GM12878 (cell line): ENCODE measurements around the gene CCSER2. TPM values are rescaled to one million over a fixed set of nuclear protein-coding genes. Genes with fewer than 3 reads are reported as not detected.

Experiments
- BCL3 ChIP-seq: IDR thresholded peaks from 2 replicates; pipeline ENCODE4 v1.6.1; 2011; ENCODE audit warnings: borderline replicate concordance, low read depth, mild to moderate bottlenecking, moderate library complexity, low read length; ENCODE audit not compliant: insufficient read depth, poor library complexity, severe bottlenecking
- BHLHE40 ChIP-seq, 2 experiments: fragments of 450-650 bp in 1 of 2; IDR thresholded peaks; 2 replicates each; pipeline ENCODE4 v1.6.1; 2011 to 2017; ENCODE audit warnings: low read depth in 2 of 2, borderline replicate concordance in 1 of 2, improper control_type of control experiment in 1 of 2, low read length in 1 of 2, mild to moderate bottlenecking in 1 of 2
- CTCF ChIP-seq, 3 experiments: IDR thresholded peaks in 2 of 3; conservative IDR thresholded peaks in 1 of 3; 2 replicates each; pipeline ENCODE4 v1.5.1; 2011; ENCODE audit warnings: low read depth in 3 of 3, low read length in 3 of 3, mild to moderate bottlenecking in 3 of 3, control low read depth in 2 of 3, moderate library complexity in 2 of 3, inconsistent platforms in 1 of 3, mixed read lengths in 1 of 3; ENCODE audit not compliant: control insufficient read depth in 2 of 3, insufficient read depth in 1 of 3; ENCODE audit errors: extremely low read depth in 1 of 3
- DPF2 ChIP-seq: fragments of 450-650 bp; IDR thresholded peaks from 2 replicates; pipeline ENCODE4 v1.6.1; 2017; ENCODE audit warnings: mild to moderate bottlenecking
- FOXK2 ChIP-seq: fragments of 450-650 bp; IDR thresholded peaks from 2 replicates; pipeline ENCODE4 v1.6.1; 2017; ENCODE audit warnings: mild to moderate bottlenecking, moderate library complexity
- MYB ChIP-seq: fragments of 150-350 bp; IDR thresholded peaks from 2 replicates; pipeline ENCODE4 v1.6.1; 2014; ENCODE audit warnings: mild to moderate bottlenecking, low read depth, low read length, borderline replicate concordance
- NFIC ChIP-seq: IDR thresholded peaks from 2 replicates; pipeline ENCODE4 v1.6.1; 2012; ENCODE audit warnings: low read depth, mild to moderate bottlenecking, inconsistent platforms, low read length, moderate library complexity
- NFYB ChIP-seq: IDR thresholded peaks from 2 replicates; pipeline ENCODE4 v1.6.1; 2011; ENCODE audit warnings: low read depth, mild to moderate bottlenecking, low read length, improper control_type of control experiment, moderate library complexity; ENCODE audit not compliant: insufficient read depth
- NRF1 ChIP-seq: conservative IDR thresholded peaks from 2 replicates; pipeline ENCODE4 v1.6.1; 2011; ENCODE audit warnings: mild to moderate bottlenecking, low read depth, low read length, improper control_type of control experiment
- PBX3 ChIP-seq: IDR thresholded peaks from 2 replicates; pipeline ENCODE4 v1.6.1; 2011; ENCODE audit warnings: mild to moderate bottlenecking, low read depth, low read length, moderate library complexity; ENCODE audit not compliant: insufficient replicate concordance
- PRDM15 ChIP-seq: fragments of 450-650 bp; formaldehyde crosslinking; IDR thresholded peaks from 2 replicates; pipeline ENCODE4 v1.4.0; 2020; ENCODE audit warnings: mild to moderate bottlenecking, moderate library complexity
- RBBP5 ChIP-seq: fragments of 200-600 bp; sonication (generic); conservative IDR thresholded peaks from 2 replicates; pipeline ENCODE4 v1.6.1; 2016
- RELA ChIP-seq: fragments of 450-650 bp; IDR thresholded peaks from 2 replicates; pipeline ENCODE4 v1.8.0; 2014; ENCODE audit warnings: borderline replicate concordance; ENCODE audit not compliant: partially characterized antibody
- STAT1 ChIP-seq: fragments of 450-650 bp; conservative IDR thresholded peaks from 2 replicates; pipeline ENCODE4 v1.6.1; 2014; ENCODE audit warnings: antibody characterized with exemption, mild to moderate bottlenecking
- USF1 ChIP-seq: IDR thresholded peaks from 2 replicates; pipeline ENCODE4 v1.6.1; 2011; ENCODE audit warnings: borderline replicate concordance, low read depth, mild to moderate bottlenecking, moderate library complexity, mixed read lengths, low read length; ENCODE audit not compliant: insufficient read depth; ENCODE audit errors: extremely low read length
- YBX1 ChIP-seq: fragments of 450-650 bp; IDR thresholded peaks from 2 replicates; pipeline ENCODE4 v1.6.1; 2016; ENCODE audit warnings: antibody characterized with exemption
- ZBED1 ChIP-seq: IDR thresholded peaks from 2 replicates; pipeline ENCODE4 v1.6.1; 2016; ENCODE audit warnings: borderline replicate concordance
- ZNF207 ChIP-seq: fragments of 450-650 bp; IDR thresholded peaks from 2 replicates; pipeline ENCODE4 v1.6.1; 2014; ENCODE audit warnings: antibody characterized with exemption, mild to moderate bottlenecking, borderline replicate concordance
- ZNF217 ChIP-seq: fragments of 450-650 bp; IDR thresholded peaks from 2 replicates; pipeline ENCODE4 v1.6.1; 2017; ENCODE audit warnings: antibody characterized with exemption, mild to moderate bottlenecking
- ZNF274 ChIP-seq: IDR thresholded peaks from one replicate; pipeline ENCODE4 v1.8.0; 2011; ENCODE audit not compliant: insufficient read length, insufficient read depth
- polyA plus RNA-seq, 11 experiments: library from polyadenylated mRNA; depleted of rRNA in 4 of 11; unstranded in 6 of 11; stranded (reverse) in 5 of 11; fragments of >200 nt; fragmentation: Nextera tagmentation in 4 of 11; fragmentation: Illumina TruSeq in 1 of 11; extraction: Ambion mirVana in 4 of 11; extraction: Trizol in 1 of 11; gene quantifications; 1 replicate in 1 of 11; 2 replicates in 10 of 11; pipeline versions ENCODE4 v1.2.1 to v1.2.3, GENCODE V29; 2011 to 2016; ENCODE audit warnings: inconsistent platforms in 2 of 11, missing spikeins in 2 of 11, low read depth in 1 of 11
- total RNA-seq, 4 experiments: library from RNA; depleted of rRNA in 3 of 4; stranded (reverse); fragments of >200 nt in 3 of 4; fragmentation: Illumina TruSeq in 1 of 4; extraction: Trizol in 1 of 4; gene quantifications; 2 replicates each; pipeline versions ENCODE4 v1.2.1 to v1.2.3, GENCODE V29; 2013 to 2021

Gene CCSER2
- total and polyA plus RNA-seq, 10 of the 15 experiments (the other 5 are each of a cell fraction or from before 2014, with no cell fraction given) = 4.7 to 18.8 (median 13.2) TPM

GRCh38 chr10:84308481-84309304 lies 19.7 kb upstream of the CCSER2 start (continued):
- TF ChIP-seq PRDM15 (CRISPR knock-in tag) (no peak), MYB (no peak), ZNF274 (no peak), STAT1 (no peak), ZBED1 (peak; percentile 49; the same call in 1 of the 2 replicates), CTCF (IDR thresholded peaks at IDR 0.05 in 2 of 3, conservative IDR thresholded peaks at IDR 0.05 in 1 of 3; ENCODE audit: control insufficient read depth in 2 of 3, extremely low read depth in 1 of 3, insufficient read depth in 1 of 3, low read depth in 3 of 3, low read length in 3 of 3) (no peak), PBX3 (no peak), ZNF217 (no peak), BCL3 (no peak), BHLHE40 (IDR thresholded peaks at IDR 0.05; ENCODE audit: borderline replicate concordance in 1 of 2, low read depth in 2 of 2, low read length in 1 of 2) (no peak), ZNF207 (no peak), RBBP5 (no peak), NFIC (peak; percentile 83; the same call in 1 of the 2 replicates), USF1 (no peak), NRF1 (no peak), RELA (no peak), YBX1 (no peak), FOXK2 (no peak), DPF2 (no peak), NFYB (no peak)
